ENCODE measurements around the gene CASTOR2.
A peak's percentile ranks its signal among the peaks of the same experiment; 100 is the strongest.
"Not testable (repeated sequence)": the region's sequence is repeated elsewhere in the genome, so short reads cannot be mapped to it uniquely, and the experiment has no call there.

CASTOR2 gene

DNA sequence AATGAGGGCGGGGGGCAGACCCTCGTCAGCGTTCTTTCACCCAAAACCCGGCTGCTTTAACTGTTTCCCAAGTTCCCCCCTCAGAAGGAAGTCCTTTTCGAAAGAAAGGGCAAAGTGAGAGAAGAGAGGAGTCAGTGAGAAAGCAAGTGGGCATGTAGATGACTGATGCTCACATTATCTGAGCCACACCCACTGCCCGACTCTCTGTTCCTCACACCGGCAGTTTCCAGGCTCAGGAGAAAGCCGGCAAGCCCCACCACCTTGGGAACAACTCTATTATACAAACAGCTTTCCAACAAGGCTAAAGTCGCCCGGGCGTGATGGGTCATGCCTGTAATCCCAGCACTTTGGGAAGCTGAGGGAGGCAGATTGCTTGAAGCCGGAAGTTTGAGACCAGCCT is 86.0 kb downstream of the CASTOR2 start:
- no peak for DNase-seq (ENCODE audit: low spot score)

DNA sequence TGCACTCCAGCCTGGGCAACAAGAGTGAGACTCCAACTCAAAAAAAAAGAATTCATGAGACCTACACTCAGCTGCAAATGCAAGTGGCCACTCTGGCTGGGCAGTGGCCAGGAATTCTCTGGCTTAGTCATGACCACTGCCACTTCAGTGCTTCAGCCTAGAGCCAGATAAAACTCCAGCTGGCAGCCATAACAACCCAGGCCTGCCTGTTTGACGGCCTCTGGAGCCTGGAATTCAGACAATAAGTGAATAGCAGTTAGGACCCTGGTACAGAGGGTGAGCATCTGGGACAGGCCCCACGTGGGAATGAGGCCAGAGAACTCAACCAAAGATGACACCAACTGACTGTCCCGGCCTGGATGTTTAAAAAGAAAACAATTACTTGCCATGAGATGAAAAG is 90.2 kb downstream of the CASTOR2 start:
- DNase-seq (ENCODE audit: low spot score) = peak; percentile 94

DNA sequence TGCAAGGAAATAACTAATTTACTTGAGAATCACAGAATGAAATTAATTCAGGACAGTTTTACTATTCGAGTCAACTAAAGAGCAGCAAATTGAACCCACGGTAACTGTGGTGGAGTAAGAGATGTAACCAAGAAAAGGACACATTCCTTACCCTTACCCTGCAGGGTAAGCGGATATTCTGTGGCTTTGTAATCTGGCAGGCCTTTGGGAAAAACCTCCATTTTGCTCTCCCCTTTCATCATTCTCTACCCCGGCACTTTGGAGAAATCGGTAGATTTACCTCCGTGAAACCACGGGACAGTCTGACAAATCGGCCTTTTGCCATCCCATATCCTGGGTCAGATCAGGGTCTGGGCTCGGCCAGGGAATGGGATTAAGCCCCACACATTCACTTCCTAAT is 90.7 kb downstream of the CASTOR2 start:
- DNase-seq (ENCODE audit: low spot score) = peak; percentile 51

DNA sequence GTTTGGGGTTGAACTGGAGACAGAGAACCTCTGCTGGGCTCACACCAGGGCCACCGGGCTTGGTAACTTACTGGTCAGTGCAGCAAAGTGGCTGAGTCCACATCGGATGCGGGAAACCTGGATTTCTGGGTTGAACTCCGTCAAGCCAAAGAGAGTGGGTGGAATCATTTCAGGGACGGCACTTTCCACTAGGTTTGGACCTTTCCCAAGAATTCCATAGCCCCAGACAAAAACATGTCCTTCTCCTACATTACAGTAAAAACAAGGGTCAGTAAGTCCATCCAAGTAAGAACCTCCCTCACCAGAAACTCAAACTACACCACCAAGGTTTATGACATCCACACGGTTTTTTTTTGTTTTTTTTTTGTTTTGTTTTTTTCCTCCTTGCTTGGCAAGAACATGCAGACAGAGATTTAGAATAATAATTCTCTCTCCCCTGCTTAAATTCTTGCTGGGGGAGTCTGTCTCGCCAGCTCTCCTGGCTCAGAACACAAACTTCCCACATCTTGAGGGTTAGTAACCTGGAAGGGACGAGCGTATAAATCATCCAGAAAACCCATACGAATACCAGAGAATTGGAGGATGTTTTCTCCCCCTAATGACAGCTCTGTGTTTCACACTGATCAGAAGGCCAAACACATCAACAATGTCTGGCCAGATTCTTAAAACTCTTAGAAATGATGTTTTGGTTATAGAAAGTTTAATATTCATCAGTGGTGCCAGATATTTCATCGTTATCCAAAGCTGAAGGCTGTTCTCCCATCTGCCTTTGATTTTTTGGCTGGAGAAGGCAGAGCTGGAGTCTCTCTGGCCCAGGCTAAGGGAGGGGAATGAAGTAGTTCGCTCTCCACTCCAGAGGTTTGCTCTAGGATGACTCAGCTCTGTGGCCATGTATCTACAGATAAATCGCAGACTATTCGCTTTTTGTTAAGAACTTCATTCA is 91.6 kb downstream of the CASTOR2 start:
- peak; percentile 78 for DNase-seq (ENCODE audit: low spot score)

DNA sequence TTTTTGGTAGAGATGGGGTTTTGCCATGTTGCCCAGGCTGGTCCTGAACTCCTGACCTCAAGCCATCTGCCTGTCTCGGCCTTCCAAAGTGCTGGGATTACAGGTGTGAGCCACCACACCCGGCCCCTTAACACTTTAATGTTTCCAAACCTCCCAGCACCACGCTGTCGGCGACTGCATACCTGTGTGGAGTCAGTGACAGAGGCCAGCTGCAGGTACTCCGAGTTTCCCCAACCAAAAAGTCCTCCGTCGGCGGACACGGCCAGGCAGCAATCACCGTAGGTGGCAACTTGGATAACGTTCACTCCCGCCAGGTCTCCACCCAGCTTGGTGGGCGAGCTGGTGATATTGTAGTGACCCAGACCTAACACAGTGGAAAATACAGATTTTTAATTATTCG is 93.9 kb downstream of the CASTOR2 start:
- no peak for DNase-seq (ENCODE audit: low spot score)

DNA sequence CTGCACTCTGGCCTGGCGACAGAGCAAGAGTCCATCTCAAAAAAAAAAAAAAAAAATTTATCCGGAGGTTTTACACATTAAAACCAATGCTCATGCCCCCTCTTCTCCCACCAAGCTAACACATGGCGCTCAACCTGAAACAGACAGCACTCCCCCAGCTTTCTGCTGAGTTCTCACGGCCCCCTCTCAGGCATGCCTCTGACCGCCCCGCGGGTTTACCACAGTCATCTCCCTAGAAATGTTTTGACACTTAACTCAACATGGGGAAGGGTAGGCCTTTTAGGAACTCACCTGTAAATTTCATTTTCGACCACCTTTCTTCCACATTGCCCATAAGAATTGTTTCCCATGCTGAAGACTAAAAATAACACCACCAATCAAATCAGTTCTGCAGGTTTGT is 99.8 kb downstream of the CASTOR2 start:
- no peak for DNase-seq (ENCODE audit: low spot score)

DNA sequence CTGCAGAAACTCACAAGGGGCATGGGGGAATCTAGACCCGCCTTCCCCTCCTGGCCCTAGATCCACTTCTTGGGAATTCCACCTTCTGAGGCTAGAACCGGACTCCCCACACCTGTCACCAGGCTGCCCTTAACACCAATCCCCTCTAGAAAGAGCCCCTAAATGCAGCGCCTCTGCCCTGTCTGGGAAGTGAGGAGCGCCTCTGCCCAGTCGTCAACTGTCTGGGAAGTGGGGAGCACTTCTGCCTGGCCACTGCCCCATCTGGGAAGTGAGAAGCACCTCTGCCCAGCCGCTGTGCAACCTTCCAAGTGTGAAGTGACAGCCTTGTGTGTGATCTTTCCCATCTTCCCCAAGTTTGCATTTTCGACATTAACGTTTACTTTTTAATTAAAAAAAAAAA is 100.3 kb downstream of the CASTOR2 start:
- no peak for DNase-seq (ENCODE audit: low spot score)

DNA sequence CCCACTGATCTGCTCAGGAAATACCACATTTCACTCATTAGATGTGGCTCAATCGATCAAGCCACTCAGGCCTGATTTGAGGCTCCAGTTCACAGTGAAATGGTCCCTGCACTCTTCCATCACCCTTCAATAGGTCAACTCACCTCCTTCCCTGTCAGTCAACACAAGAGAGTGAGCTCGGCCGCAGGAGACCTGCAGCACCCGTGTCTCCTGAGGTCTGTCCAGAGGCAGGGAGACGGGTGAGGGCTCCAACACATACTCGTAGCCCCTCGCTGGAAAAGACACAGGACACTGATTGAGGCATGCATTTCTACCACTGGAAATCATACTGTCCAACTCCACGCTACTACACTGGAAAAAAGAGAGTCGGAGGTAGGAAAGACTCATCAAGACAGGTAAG is 102.0 kb downstream of the CASTOR2 start:
- no peak for DNase-seq (ENCODE audit: low spot score)

DNA sequence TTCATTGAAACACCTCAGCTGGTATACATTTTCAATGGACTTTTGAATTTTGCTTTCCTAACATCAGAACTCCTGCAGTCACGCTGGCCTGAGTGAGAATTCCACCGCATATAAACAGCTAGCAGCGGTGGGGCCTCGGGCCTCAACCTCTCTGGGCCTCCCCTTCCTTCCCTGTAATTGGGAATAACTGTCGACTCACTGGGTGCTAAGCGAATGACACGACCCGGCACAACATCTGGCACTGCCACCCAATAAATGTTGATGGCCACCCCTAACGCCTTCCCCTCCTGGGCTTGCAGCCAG is 108.4 kb downstream of the CASTOR2 start:
- DNase-seq (ENCODE audit: low spot score) = no peak

DNA sequence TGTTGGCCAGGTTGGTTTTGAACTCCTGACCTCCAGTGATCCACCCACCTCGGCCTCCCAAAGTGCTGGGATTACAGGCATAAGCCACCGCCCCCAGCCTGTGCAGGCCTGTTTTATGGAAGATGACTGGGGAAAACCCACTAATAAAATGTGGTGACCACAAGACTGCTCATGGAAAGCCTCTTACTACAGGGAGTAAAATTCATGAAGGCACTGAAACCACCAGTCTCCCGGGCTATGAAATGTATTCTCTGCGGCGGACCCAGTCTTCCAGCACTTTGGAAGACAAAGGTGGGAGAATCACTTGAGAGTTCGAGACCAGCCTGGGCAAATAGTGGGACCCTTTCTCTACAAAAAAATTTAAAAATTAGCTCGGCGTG is 109.7 kb downstream of the CASTOR2 start:
- not testable (repeated sequence) for DNase-seq (ENCODE audit: low spot score)
